ENCODE results near the gene RELN.

RELN gene

GRCh38 chr7:103542470-103542869 lies 447.0 kb downstream of the RELN start:
- H3K4me3 ChIP-seq (ENCODE audit: low read length), result no peak overlapping the region
- no peak for DNase-seq (ENCODE audit: low read depth)
- no peak for TF ChIP-seq CTCF (IDR thresholded peaks at IDR 0.05; ENCODE audit: insufficient read depth, low read depth, low read length, missing control alignments)

- no peak for DNase-seq (ENCODE audit: low read depth)
- H3K4me3 ChIP-seq (ENCODE audit: low read length), result no peak overlapping the region
- TF ChIP-seq CTCF (IDR thresholded peaks at IDR 0.05; ENCODE audit: insufficient read depth, low read depth, low read length, missing control alignments), result no peak
Observed at GRCh38 chr7:103541947-103542346, 447.5 kb downstream of the RELN start.

- TF ChIP-seq CTCF (IDR thresholded peaks at IDR 0.05; ENCODE audit: insufficient read depth, low read depth, low read length, missing control alignments), result no peak
- no peak for DNase-seq (ENCODE audit: low read depth)
- no peak overlapping the region for H3K4me3 ChIP-seq (ENCODE audit: low read length)
Observed at GRCh38 chr7:103541026-103541425, 448.4 kb downstream of the RELN start.

GRCh38 chr7:103540338-103540737 lies 449.1 kb downstream of the RELN start:
- no peak overlapping the region for H3K4me3 ChIP-seq (ENCODE audit: low read length)
- no peak for DNase-seq (ENCODE audit: low read depth)
- no peak for TF ChIP-seq CTCF (IDR thresholded peaks at IDR 0.05; ENCODE audit: insufficient read depth, low read depth, low read length, missing control alignments)

- TF ChIP-seq CTCF (IDR thresholded peaks at IDR 0.05; ENCODE audit: insufficient read depth, low read depth, low read length, missing control alignments), result no peak
- no peak for DNase-seq (ENCODE audit: low read depth)
- H3K4me3 ChIP-seq (ENCODE audit: low read length), result no peak overlapping the region
Observed at GRCh38 chr7:103539875-103540274, 449.6 kb downstream of the RELN start.

GRCh38 chr7:103538964-103539709 lies 450.3 kb downstream of the RELN start:
- H3K4me3 ChIP-seq (ENCODE audit: low read length), result no peak overlapping the region
- no peak for DNase-seq (ENCODE audit: low read depth)
- TF ChIP-seq CTCF (IDR thresholded peaks at IDR 0.05; ENCODE audit: insufficient read depth, low read depth, low read length, missing control alignments), result no peak

GRCh38 chr7:103533761-103534160 lies 455.7 kb downstream of the RELN start:
- H3K4me3 ChIP-seq (ENCODE audit: low read length), result no peak overlapping the region
- TF ChIP-seq CTCF (IDR thresholded peaks at IDR 0.05; ENCODE audit: insufficient read depth, low read depth, low read length, missing control alignments), result no peak
- no peak for DNase-seq (ENCODE audit: low read depth)

Measured in epithelial cell of esophagus (primary cell).